Parathyroid adenoma (tissue), 2 donors: Measurements from ENCODE around the gene ISY1.

ENCODE experiments used
- H2AFZ ChIP-seq: fragments of 300-600 bp; sonication (generic); one replicate; pipeline ENCODE4 v1.7.0; 2017; ENCODE audit warnings: antibody characterized with exemption, mild to moderate bottlenecking
- H3K27ac ChIP-seq: fragments of 300-600 bp; sonication (generic); one replicate; pipeline ENCODE4 v1.7.0; 2017
- H3K27me3 ChIP-seq: fragments of 300-600 bp; sonication (generic); one replicate; pipeline ENCODE4 v1.7.0; 2017; ENCODE audit warnings: low read length; ENCODE audit not compliant: control insufficient read depth, insufficient read depth
- H3K36me3 ChIP-seq: fragments of 300-600 bp; sonication (generic); one replicate; pipeline ENCODE4 v1.7.0; 2017; ENCODE audit warnings: low read length; ENCODE audit not compliant: control insufficient read depth, insufficient read depth
- H3K4me1 ChIP-seq: fragments of 300-600 bp; sonication (generic); one replicate; pipeline ENCODE4 v1.7.0; 2017; ENCODE audit warnings: control low read depth
- H3K4me2 ChIP-seq: fragments of 300-600 bp; sonication (generic); one replicate; pipeline ENCODE4 v1.7.0; 2017; ENCODE audit warnings: low read length
- H3K4me3 ChIP-seq: fragments of 300-600 bp; sonication (generic); one replicate; pipeline ENCODE4 v1.7.0; 2017; ENCODE audit warnings: low read depth, low read length
- H3K79me2 ChIP-seq: fragments of 300-600 bp; sonication (generic); one replicate; pipeline ENCODE4 v1.7.0; 2017; ENCODE audit warnings: control low read depth
- H3K9ac ChIP-seq: fragments of 300-600 bp; sonication (generic); one replicate; pipeline ENCODE4 v1.7.0; 2017; ENCODE audit warnings: mild to moderate bottlenecking
- H3K9me3 ChIP-seq: fragments of 300-600 bp; sonication (generic); one replicate; pipeline ENCODE4 v1.7.0; 2017; ENCODE audit warnings: low read length; ENCODE audit not compliant: control insufficient read depth
- CTCF ChIP-seq: fragments of 300-600 bp; sonication (generic); IDR thresholded peaks from one replicate; pipeline ENCODE4 v1.7.0; 2017; ENCODE audit warnings: antibody characterized with exemption, mild to moderate bottlenecking
- donor health status: primary hyperparathyroidism.

ISY1 gene

GRCh38 chr3:129182390-129183185 lies 21.7 kb upstream of the ISY1 start:
- TF ChIP-seq CTCF = no peak
- H3K9ac ChIP-seq = peak overlapping the region; percentile 98
- H3K4me2 ChIP-seq = peak overlapping the region; percentile 90
- H3K36me3 ChIP-seq = no peaks in the 10 kb centered on the region
- H3K4me1 ChIP-seq = peaks cover 14% of the 10 kb centered on the region
- H3K9me3 ChIP-seq = no peaks in the 10 kb centered on the region
- H3K79me2 ChIP-seq = peaks cover 59% of the 10 kb centered on the region
- peak overlapping the region; percentile 75 for H3K4me3 ChIP-seq
- H3K27me3 ChIP-seq = no peaks in the 10 kb centered on the region
- H3K27ac ChIP-seq = peak overlapping the region; percentile 97
- H2AFZ ChIP-seq = no peak overlapping the region

- Histone ChIP-seq H3K27ac (peak overlapping the region; percentile 97), H3K79me2 (peaks cover 67% of the 10 kb centered on the region), H3K4me3 (peak overlapping the region; percentile 75), H2AFZ (no peak overlapping the region), H3K9me3 (no peaks in the 10 kb centered on the region), H3K4me2 (peak overlapping the region; percentile 90), H3K4me1 (peaks cover 21% of the 10 kb centered on the region), H3K36me3 (no peaks in the 10 kb centered on the region), H3K27me3 (no peaks in the 10 kb centered on the region), H3K9ac (no peak overlapping the region)
- no peak for TF ChIP-seq CTCF
These were observed 21.0 kb upstream of the ISY1 start for GRCh38 chr3:129181819-129182218.

GRCh38 chr3:129180461-129180860 lies 19.6 kb upstream of the ISY1 start:
- Histone ChIP-seq H2AFZ (no peak overlapping the region), H3K36me3 (no peaks in the 10 kb centered on the region), H3K4me3 (peak overlapping the region; percentile 19), H3K4me2 (peak overlapping the region; percentile 29), H3K27me3 (no peaks in the 10 kb centered on the region), H3K9ac (no peak overlapping the region), H3K4me1 (peaks cover 27% of the 10 kb centered on the region), H3K79me2 (peaks cover 81% of the 10 kb centered on the region), H3K27ac (no peak overlapping the region), H3K9me3 (no peaks in the 10 kb centered on the region)
- no peak for TF ChIP-seq CTCF

GRCh38 chr3:129176051-129176450 lies 15.2 kb upstream of the ISY1 start:
- H3K79me2 ChIP-seq = peaks cover 70% of the 10 kb centered on the region
- H2AFZ ChIP-seq = no peak overlapping the region
- H3K36me3 ChIP-seq = no peaks in the 10 kb centered on the region
- H3K9me3 ChIP-seq = no peaks in the 10 kb centered on the region
- H3K27ac ChIP-seq = no peak overlapping the region
- peaks cover 32% of the 10 kb centered on the region for H3K4me1 ChIP-seq
- H3K4me2 ChIP-seq = no peak overlapping the region
- no peak overlapping the region for H3K4me3 ChIP-seq
- no peaks in the 10 kb centered on the region for H3K27me3 ChIP-seq
- H3K9ac ChIP-seq = no peak overlapping the region
- TF ChIP-seq CTCF = no peak

- Histone ChIP-seq H3K79me2 (peaks cover 50% of the 10 kb centered on the region), H3K36me3 (no peaks in the 10 kb centered on the region), H2AFZ (no peak overlapping the region), H3K9me3 (no peaks in the 10 kb centered on the region), H3K9ac (no peak overlapping the region), H3K4me1 (peaks cover 27% of the 10 kb centered on the region), H3K4me2 (peak overlapping the region; percentile 3), H3K27me3 (no peaks in the 10 kb centered on the region), H3K27ac (no peak overlapping the region), H3K4me3 (peak overlapping the region; percentile 9)
- no peak for TF ChIP-seq CTCF
These were observed 12.9 kb upstream of the ISY1 start for GRCh38 chr3:129173725-129174124.
